Activated T-cell treated with anti-CD3 and anti-CD28 coated beads, Interleukin-2, amount 50 U/mL, for 24 hours (primary cell): ENCODE results near the gene PCDHGA1.

Experiments
- DNase-seq: peaks from one replicate; pipeline ENCODE4 v3.0.0-alpha.2; 2020
- H3K27ac Mint-ChIP-seq: 2 replicates; pipeline ENCODE4 v1.8.0; 2020; ENCODE audit warnings: mild to moderate bottlenecking, mixed read lengths
- H3K27me3 Mint-ChIP-seq: 2 replicates; pipeline ENCODE4 v1.8.0; 2020; ENCODE audit warnings: mixed read lengths
- H3K36me3 Mint-ChIP-seq: 2 replicates; pipeline ENCODE4 v1.8.0; 2020; ENCODE audit warnings: low read depth, mixed read lengths
- H3K4me1 Mint-ChIP-seq: 2 replicates; pipeline ENCODE4 v1.8.0; 2020; ENCODE audit warnings: low read depth, mixed read lengths
- H3K4me3 Mint-ChIP-seq: 2 replicates; pipeline ENCODE4 v1.8.0; 2020; ENCODE audit warnings: mild to moderate bottlenecking, moderate library complexity, mixed read lengths
- H3K9me3 Mint-ChIP-seq: 2 replicates; pipeline ENCODE4 v1.8.0; 2020; ENCODE audit warnings: mixed read lengths

Gene PCDHGA1

GRCh38 chr5:141490271-141490670 lies 160.0 kb downstream of the PCDHGA1 start:
- no peaks in the 10 kb centered on the region for H3K36me3 Mint-ChIP-seq
- peaks cover 96% of the 10 kb centered on the region for H3K27me3 Mint-ChIP-seq
- no peaks in the 10 kb centered on the region for H3K9me3 Mint-ChIP-seq
- H3K4me1 Mint-ChIP-seq = peaks cover 15% of the 10 kb centered on the region
- no peak overlapping the region for H3K4me3 Mint-ChIP-seq
- DNase-seq = no peak
- no peak overlapping the region for H3K27ac Mint-ChIP-seq

- DNase-seq = no peak
- Mint-ChIP-seq H3K9me3 (no peaks in the 10 kb centered on the region), H3K27me3 (peaks cover 96% of the 10 kb centered on the region), H3K27ac (no peak overlapping the region), H3K36me3 (no peaks in the 10 kb centered on the region), H3K4me3 (no peak overlapping the region), H3K4me1 (peaks cover 15% of the 10 kb centered on the region)
These were observed 160.5 kb downstream of the PCDHGA1 start for GRCh38 chr5:141490771-141491170.

- H3K27ac Mint-ChIP-seq = no peak overlapping the region
- H3K4me1 Mint-ChIP-seq = peaks cover 15% of the 10 kb centered on the region
- peaks cover 96% of the 10 kb centered on the region for H3K27me3 Mint-ChIP-seq
- H3K9me3 Mint-ChIP-seq = no peaks in the 10 kb centered on the region
- DNase-seq = no peak
- no peaks in the 10 kb centered on the region for H3K36me3 Mint-ChIP-seq
- peak overlapping the region; percentile 67 for H3K4me3 Mint-ChIP-seq
These were observed 161.2 kb downstream of the PCDHGA1 start for GRCh38 chr5:141491323-141492167.

- no peak for DNase-seq
- Mint-ChIP-seq H3K27me3 (peaks cover 95% of the 10 kb centered on the region), H3K36me3 (no peaks in the 10 kb centered on the region), H3K9me3 (no peaks in the 10 kb centered on the region), H3K27ac (no peak overlapping the region), H3K4me1 (peaks cover 15% of the 10 kb centered on the region), H3K4me3 (peak overlapping the region; percentile 67)
These were observed 162.0 kb downstream of the PCDHGA1 start for GRCh38 chr5:141492168-141492885.

GRCh38 chr5:141493500-141494422 lies 163.4 kb downstream of the PCDHGA1 start:
- peaks cover 88% of the 10 kb centered on the region for H3K27me3 Mint-ChIP-seq
- no peak for DNase-seq
- H3K4me1 Mint-ChIP-seq = peaks cover 15% of the 10 kb centered on the region
- no peaks in the 10 kb centered on the region for H3K9me3 Mint-ChIP-seq
- H3K36me3 Mint-ChIP-seq = no peaks in the 10 kb centered on the region
- no peak overlapping the region for H3K4me3 Mint-ChIP-seq
- H3K27ac Mint-ChIP-seq = no peak overlapping the region

GRCh38 chr5:141494761-141495452 lies 164.6 kb downstream of the PCDHGA1 start:
- Mint-ChIP-seq H3K9me3 (no peaks in the 10 kb centered on the region), H3K27me3 (peaks cover 82% of the 10 kb centered on the region), H3K4me3 (no peak overlapping the region), H3K27ac (no peak overlapping the region), H3K36me3 (no peaks in the 10 kb centered on the region), H3K4me1 (peaks cover 15% of the 10 kb centered on the region)
- DNase-seq = no peak

- DNase-seq = no peak
- no peaks in the 10 kb centered on the region for H3K9me3 Mint-ChIP-seq
- H3K27me3 Mint-ChIP-seq = peaks cover 76% of the 10 kb centered on the region
- H3K4me3 Mint-ChIP-seq = no peak overlapping the region
- no peaks in the 10 kb centered on the region for H3K36me3 Mint-ChIP-seq
- peaks cover 15% of the 10 kb centered on the region for H3K4me1 Mint-ChIP-seq
- no peak overlapping the region for H3K27ac Mint-ChIP-seq
These were observed 165.1 kb downstream of the PCDHGA1 start for GRCh38 chr5:141495453-141495811.

GRCh38 chr5:141496038-141496437 lies 165.7 kb downstream of the PCDHGA1 start:
- no peaks in the 10 kb centered on the region for H3K36me3 Mint-ChIP-seq
- DNase-seq = no peak
- no peaks in the 10 kb centered on the region for H3K9me3 Mint-ChIP-seq
- peaks cover 14% of the 10 kb centered on the region for H3K4me1 Mint-ChIP-seq
- H3K27me3 Mint-ChIP-seq = peaks cover 70% of the 10 kb centered on the region
- no peak overlapping the region for H3K27ac Mint-ChIP-seq
- no peak overlapping the region for H3K4me3 Mint-ChIP-seq

GRCh38 chr5:141501761-141502160 lies 171.4 kb downstream of the PCDHGA1 start:
- no peak overlapping the region for H3K27ac Mint-ChIP-seq
- H3K4me1 Mint-ChIP-seq = no peaks in the 10 kb centered on the region
- no peak for DNase-seq
- H3K27me3 Mint-ChIP-seq = peaks cover 23% of the 10 kb centered on the region
- no peak overlapping the region for H3K4me3 Mint-ChIP-seq
- H3K36me3 Mint-ChIP-seq = no peaks in the 10 kb centered on the region
- H3K9me3 Mint-ChIP-seq = no peaks in the 10 kb centered on the region

GRCh38 chr5:141503681-141504080 lies 173.4 kb downstream of the PCDHGA1 start:
- Mint-ChIP-seq H3K27ac (no peak overlapping the region), H3K4me3 (no peak overlapping the region), H3K27me3 (peaks cover 11% of the 10 kb centered on the region), H3K36me3 (no peaks in the 10 kb centered on the region), H3K4me1 (peaks cover 2% of the 10 kb centered on the region), H3K9me3 (no peaks in the 10 kb centered on the region)
- DNase-seq = no peak

GRCh38 chr5:141504216-141504615 lies 173.9 kb downstream of the PCDHGA1 start:
- no peak for DNase-seq
- Mint-ChIP-seq H3K27ac (no peak overlapping the region), H3K4me3 (no peak overlapping the region), H3K36me3 (no peaks in the 10 kb centered on the region), H3K27me3 (peaks cover 8% of the 10 kb centered on the region), H3K9me3 (no peaks in the 10 kb centered on the region), H3K4me1 (peaks cover 6% of the 10 kb centered on the region)

- H3K4me3 Mint-ChIP-seq = no peak overlapping the region
- peaks cover 12% of the 10 kb centered on the region for H3K4me1 Mint-ChIP-seq
- no peak for DNase-seq
- H3K27me3 Mint-ChIP-seq = peaks cover 4% of the 10 kb centered on the region
- H3K9me3 Mint-ChIP-seq = no peaks in the 10 kb centered on the region
- H3K27ac Mint-ChIP-seq = no peak overlapping the region
- no peaks in the 10 kb centered on the region for H3K36me3 Mint-ChIP-seq
These were observed 176.3 kb downstream of the PCDHGA1 start for GRCh38 chr5:141506381-141507155.

GRCh38 chr5:141507387-141508091 lies 177.2 kb downstream of the PCDHGA1 start:
- Mint-ChIP-seq H3K27ac (no peak overlapping the region), H3K4me1 (peaks cover 15% of the 10 kb centered on the region), H3K4me3 (no peak overlapping the region), H3K36me3 (no peaks in the 10 kb centered on the region), H3K27me3 (no peaks in the 10 kb centered on the region), H3K9me3 (no peaks in the 10 kb centered on the region)
- no peak for DNase-seq
